ENCODE data around the gene PRKCH.

PRKCH gene

GRCh38 chr14:61521773-61522172 is 200.4 kb downstream of the PRKCH start:
- no peak for TF ChIP-seq CTCF (IDR thresholded peaks at IDR 0.05; ENCODE audit: insufficient read depth, missing control alignments)
- FAIRE-seq, result no peak

GRCh38 chr14:61523751-61524150 is 202.4 kb downstream of the PRKCH start:
- TF ChIP-seq CTCF (IDR thresholded peaks at IDR 0.05; ENCODE audit: insufficient read depth, missing control alignments), result no peak
- DNase-seq (ENCODE audit: insufficient read length, low spot score) (no peak), FAIRE-seq (no peak)

More at GRCh38 chr14:61521773-61522172, 200.4 kb downstream of the PRKCH start:
- no peak for DNase-seq (ENCODE audit: insufficient read length, low spot score)

GRCh38 chr14:61524211-61524806 is 202.9 kb downstream of the PRKCH start:
- TF ChIP-seq CTCF (IDR thresholded peaks at IDR 0.05; ENCODE audit: insufficient read depth, missing control alignments), result no peak
- FAIRE-seq (no peak), DNase-seq (ENCODE audit: insufficient read length, low spot score) (no peak)

- FAIRE-seq, result no peak
- DNase-seq (ENCODE audit: insufficient read length, low spot score), result no peak
- no peak for TF ChIP-seq CTCF (IDR thresholded peaks at IDR 0.05; ENCODE audit: insufficient read depth, missing control alignments)
Measured at GRCh38 chr14:61524936-61525292, 203.5 kb downstream of the PRKCH start.

GRCh38 chr14:61525293-61526011 is 204.1 kb downstream of the PRKCH start:
- no peak for TF ChIP-seq CTCF (IDR thresholded peaks at IDR 0.05; ENCODE audit: insufficient read depth, missing control alignments)
- FAIRE-seq (no peak), DNase-seq (ENCODE audit: insufficient read length, low spot score) (no peak)

- no peak for FAIRE-seq
- no peak for DNase-seq (ENCODE audit: insufficient read length, low spot score)
Measured at GRCh38 chr14:61526405-61527312, 205.3 kb downstream of the PRKCH start.

More at GRCh38 chr14:61526405-61527312, 205.3 kb downstream of the PRKCH start:
- no peak for TF ChIP-seq CTCF (IDR thresholded peaks at IDR 0.05; ENCODE audit: insufficient read depth, missing control alignments)
